Endothelial cell of umbilical vein (primary cell): ENCODE measurements around the gene TDRD9.

Experiments used
- CTCF ChIP-seq, 2 donors: IDR thresholded peaks; 1 replicate in 1 of 2; 2 replicates in 1 of 2; pipeline ENCODE4 v1.5.1; 2011; ENCODE audit warnings: low read length in 2 of 2, mild to moderate bottlenecking in 2 of 2, moderate library complexity in 2 of 2, control low read depth in 1 of 2, inconsistent platforms in 1 of 2, low read depth in 1 of 2; ENCODE audit not compliant: insufficient read depth in 1 of 2; ENCODE audit errors: extremely low read depth in 1 of 2
- GATA2 ChIP-seq: IDR thresholded peaks from 2 replicates; pipeline ENCODE4 v1.7.0; 2011; ENCODE audit warnings: low read depth, mild to moderate bottlenecking, moderate library complexity, mixed read lengths, low read length; ENCODE audit not compliant: insufficient read length, insufficient read depth
- JUN ChIP-seq: IDR thresholded peaks from 2 replicates; pipeline ENCODE4 v1.6.1; 2011; ENCODE audit warnings: borderline replicate concordance, low read depth; ENCODE audit not compliant: insufficient read length, insufficient read depth
- MYC ChIP-seq: IDR thresholded peaks from one replicate; pipeline ENCODE4 v1.6.1; 2011; ENCODE audit warnings: mild to moderate bottlenecking, low read depth, low read length
- POLR2A ChIP-seq: IDR thresholded peaks from 2 replicates; pipeline ENCODE4 v1.6.1; 2012; ENCODE audit warnings: low read depth, mild to moderate bottlenecking, control low read depth, low read length
- POLR2AphosphoS5 ChIP-seq: IDR thresholded peaks from 2 replicates; pipeline ENCODE4 v1.6.1; 2012; ENCODE audit warnings: low read depth, mild to moderate bottlenecking, control low read depth, low read length, moderate library complexity; ENCODE audit not compliant: insufficient read depth

GRCh38 chr14:103883263-103883523 is 45.1 kb upstream of the TDRD9 start:
- TF ChIP-seq CTCF (IDR thresholded peaks at IDR 0.05; ENCODE audit: extremely low read depth in 1 of 2, insufficient read depth in 1 of 2, low read depth in 1 of 2, low read length in 2 of 2) (no peak), JUN (no peak), POLR2AphosphoS5 (no peak), POLR2A (no peak), MYC (no peak), GATA2 (no peak)
